ENCODE results near the gene BDNF.

Gene BDNF

DNA sequence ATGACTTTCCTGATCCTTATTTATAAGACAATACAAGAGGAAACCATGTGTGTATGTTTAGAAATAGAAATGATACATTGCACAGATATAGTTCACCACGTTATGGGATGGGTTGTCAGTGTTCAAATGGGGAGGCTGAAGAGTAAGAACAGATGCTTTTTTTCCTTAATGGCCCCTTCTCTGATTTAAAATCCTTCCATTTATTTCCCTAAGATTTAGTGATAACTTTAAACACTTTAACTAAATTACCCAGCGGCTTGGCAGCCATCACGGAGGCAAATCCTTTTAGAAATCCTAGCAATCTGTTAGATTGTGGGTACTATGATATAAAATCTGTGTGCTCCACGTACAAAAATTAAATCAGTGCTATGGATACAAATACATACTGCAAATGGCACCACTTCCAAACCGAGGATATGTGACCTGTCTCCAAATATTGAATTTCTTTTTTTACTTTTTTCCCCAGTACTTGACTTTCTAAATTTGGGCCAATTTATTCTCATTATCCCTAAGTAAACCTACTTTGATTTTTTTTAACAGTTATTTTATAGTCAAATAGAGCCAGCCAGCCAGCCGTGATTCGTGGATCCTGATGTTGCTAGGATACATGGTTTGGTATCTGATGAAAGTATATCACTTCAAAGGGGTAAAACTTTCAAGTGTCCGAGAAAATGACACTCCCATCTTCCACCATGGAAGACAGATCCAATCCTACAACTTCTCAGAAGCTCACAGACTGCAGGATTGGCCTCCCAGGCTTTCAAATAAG is 46.1 kb downstream of the BDNF start:
- FAIRE-seq = no peak

DNA sequence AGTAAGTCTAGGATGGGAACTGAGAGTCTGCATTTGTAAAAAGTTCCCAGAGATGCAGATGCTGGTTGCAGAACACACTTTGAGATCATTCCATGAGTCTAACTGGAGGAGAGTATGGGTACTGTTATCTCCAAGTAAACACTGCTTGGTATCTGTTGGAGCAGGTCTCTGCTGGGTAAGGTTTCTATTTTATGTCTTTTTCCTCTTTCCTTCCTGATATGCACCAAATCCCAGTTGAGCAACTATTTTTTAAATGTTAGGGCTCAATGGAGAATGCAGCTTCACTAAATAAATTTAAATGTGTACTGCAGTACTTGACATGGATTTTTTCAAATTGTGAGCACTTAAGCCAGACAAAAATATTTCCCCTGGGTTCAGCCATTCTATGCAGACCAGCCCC is 48.5 kb downstream of the BDNF start:
- TF ChIP-seq, protein P1, sequence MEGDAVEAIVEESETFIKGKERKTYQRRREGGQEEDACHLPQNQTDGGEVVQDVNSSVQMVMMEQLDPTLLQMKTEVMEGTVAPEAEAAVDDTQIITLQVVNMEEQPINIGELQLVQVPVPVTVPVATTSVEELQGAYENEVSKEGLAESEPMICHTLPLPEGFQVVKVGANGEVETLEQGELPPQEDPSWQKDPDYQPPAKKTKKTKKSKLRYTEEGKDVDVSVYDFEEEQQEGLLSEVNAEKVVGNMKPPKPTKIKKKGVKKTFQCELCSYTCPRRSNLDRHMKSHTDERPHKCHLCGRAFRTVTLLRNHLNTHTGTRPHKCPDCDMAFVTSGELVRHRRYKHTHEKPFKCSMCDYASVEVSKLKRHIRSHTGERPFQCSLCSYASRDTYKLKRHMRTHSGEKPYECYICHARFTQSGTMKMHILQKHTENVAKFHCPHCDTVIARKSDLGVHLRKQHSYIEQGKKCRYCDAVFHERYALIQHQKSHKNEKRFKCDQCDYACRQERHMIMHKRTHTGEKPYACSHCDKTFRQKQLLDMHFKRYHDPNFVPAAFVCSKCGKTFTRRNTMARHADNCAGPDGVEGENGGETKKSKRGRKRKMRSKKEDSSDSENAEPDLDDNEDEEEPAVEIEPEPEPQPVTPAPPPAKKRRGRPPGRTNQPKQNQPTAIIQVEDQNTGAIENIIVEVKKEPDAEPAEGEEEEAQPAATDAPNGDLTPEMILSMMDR (IDR thresholded peaks at IDR 0.05; ENCODE audit: insufficient read depth, missing control alignments) = no peak
- FAIRE-seq (no peak), DNase-seq (ENCODE audit: insufficient read length, low spot score) (no peak)

More for the DNA sequence above, 46.1 kb downstream of the BDNF start:
- DNase-seq (ENCODE audit: insufficient read length, low spot score) = no peak
- TF ChIP-seq, protein P1 (IDR thresholded peaks at IDR 0.05; ENCODE audit: insufficient read depth, missing control alignments) = no peak

GRCh38 chr11:27650988-27651387 is 49.3 kb downstream of the BDNF start:
- DNase-seq (ENCODE audit: insufficient read length, low spot score) (no peak), FAIRE-seq (no peak)
- TF ChIP-seq, protein P1 (IDR thresholded peaks at IDR 0.05; ENCODE audit: insufficient read depth, missing control alignments) = no peak

GRCh38 chr11:27649800-27650199 is 50.5 kb downstream of the BDNF start:
- TF ChIP-seq, protein P1 (IDR thresholded peaks at IDR 0.05; ENCODE audit: insufficient read depth, missing control alignments) = no peak
- DNase-seq (ENCODE audit: insufficient read length, low spot score) (no peak), FAIRE-seq (no peak)

DNA sequence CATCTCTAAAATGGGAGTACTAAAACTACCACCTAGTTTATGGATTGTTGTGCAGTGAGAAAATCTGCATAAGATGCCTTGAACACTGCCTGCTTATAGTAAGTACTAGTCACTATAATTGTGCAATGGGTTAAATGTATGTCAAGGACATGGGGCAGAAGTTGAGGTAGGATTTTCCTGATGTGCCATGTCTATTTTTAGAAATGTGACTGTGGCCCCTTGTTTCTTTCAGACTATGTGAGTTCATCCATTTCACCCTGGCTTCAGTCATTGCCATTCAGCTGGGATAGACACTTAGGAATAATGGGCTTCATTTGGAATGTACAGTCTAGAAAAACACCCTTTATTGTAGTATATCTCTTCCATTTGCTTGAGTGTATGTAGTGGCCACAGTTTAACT is 51.4 kb downstream of the BDNF start:
- TF ChIP-seq, protein P1 (IDR thresholded peaks at IDR 0.05; ENCODE audit: insufficient read depth, missing control alignments) = no peak
- no peak for DNase-seq (ENCODE audit: insufficient read length, low spot score)
- no peak for FAIRE-seq

GRCh38 chr11:27646051-27646818 is 54.0 kb downstream of the BDNF start:
- DNase-seq (ENCODE audit: insufficient read length, low spot score) (no peak), FAIRE-seq (no peak)

More at GRCh38 chr11:27646051-27646818, 54.0 kb downstream of the BDNF start:
- TF ChIP-seq, protein P1 (IDR thresholded peaks at IDR 0.05; ENCODE audit: insufficient read depth, missing control alignments) = no peak
